Measurements from ENCODE around the gene GSS. TPM values are rescaled to one million over a fixed set of nuclear protein-coding genes. Genes with fewer than 3 reads are reported as not detected.

The GSS gene
- polyA plus RNA-seq (2012; ENCODE audit: insufficient read depth, insufficient read length): 76.0 TPM

DNA sequence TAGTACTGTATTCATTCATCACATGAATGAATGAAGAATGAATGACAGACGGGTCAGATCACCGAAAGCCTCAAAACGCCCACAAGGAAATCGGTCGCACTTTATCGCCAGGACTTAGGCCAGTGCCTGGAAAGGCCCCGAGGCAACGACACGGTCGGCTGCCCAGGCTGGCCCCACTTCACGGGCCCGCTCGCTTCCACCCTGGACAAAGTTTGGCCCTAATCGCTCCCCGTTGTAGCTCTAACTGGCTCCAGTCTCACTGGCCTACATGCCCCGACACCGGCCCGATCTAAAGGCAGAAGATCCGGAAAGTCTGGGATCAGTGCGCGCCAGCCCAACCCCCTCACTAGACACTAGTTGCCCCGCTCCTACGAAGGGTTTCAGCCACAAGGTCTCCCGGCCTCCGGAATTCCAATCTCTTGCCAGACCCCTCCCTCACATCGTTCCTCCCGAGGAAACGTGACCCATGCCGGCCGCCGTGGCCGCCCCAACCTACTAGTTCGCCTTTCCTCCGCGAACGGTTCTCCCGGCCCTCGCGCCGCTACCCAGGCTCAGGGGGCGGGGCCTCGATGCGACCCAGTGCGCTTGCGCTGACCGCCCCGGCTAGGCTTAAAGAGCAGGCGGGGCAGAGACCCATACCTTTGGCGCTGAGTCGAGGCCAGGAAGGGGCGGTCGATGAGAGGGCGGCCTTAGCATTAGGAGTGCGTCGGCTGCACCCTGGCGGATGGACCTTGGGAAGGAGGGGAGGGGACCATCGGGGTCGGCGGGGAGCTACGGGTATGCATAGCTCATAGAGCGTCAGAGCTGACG, at the start of gene GSS, which contains the start of gene MYH7B:
GSS (minus strand) TSS at position 576 of the 810 bp plus-strand sequence. CDS start 3,954 bp downstream, outside the sequence.
MYH7B (plus strand) TSS at position 638 of the 810 bp plus-strand sequence. CDS start 22,138 bp downstream, outside the sequence.
- H3K4me3 ChIP-seq (ENCODE audit: low read length): peak within 1 kb of the TSS; percentile 86
- DNase-seq (ENCODE audit: low read depth, low spot score): peak; percentile 90

DNA sequence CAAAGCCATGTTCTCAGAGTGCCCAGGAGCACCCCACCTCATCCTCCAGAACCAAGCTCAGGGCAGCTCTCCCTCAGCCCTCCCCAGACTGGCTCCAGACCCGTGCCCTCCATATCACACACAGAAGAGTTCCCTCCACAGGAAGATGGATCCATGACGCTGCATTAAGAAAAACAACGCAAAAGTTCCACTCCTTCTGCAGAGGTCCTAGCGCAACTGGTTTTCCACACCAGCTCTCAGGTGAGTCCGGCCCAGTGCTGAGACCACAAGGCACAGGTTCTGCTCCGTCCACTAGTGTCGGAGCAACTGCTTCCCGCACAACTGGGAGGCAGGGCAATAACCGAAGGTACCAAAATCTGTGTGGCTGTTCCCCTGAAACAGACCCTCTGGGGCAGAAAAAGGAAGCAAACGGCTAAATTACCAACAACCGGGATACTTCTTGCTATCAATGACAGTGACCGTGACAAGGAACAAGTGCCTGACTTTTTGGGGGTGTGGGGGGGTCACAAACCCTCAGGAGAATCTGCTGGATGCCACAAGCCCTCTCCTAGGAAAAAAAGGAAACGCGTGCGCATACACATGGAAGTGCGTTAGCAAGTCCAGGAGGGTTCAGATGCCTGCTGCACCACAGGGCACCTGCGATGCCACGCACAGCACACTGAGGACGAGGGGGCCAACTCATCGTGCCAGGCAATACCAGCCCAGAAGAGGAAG, 49.3 kb upstream of the GSS start:
- DNase-seq (ENCODE audit: low read depth, low spot score): no peak
- no peak overlapping the region for H3K4me3 ChIP-seq (ENCODE audit: low read length)

DNA sequence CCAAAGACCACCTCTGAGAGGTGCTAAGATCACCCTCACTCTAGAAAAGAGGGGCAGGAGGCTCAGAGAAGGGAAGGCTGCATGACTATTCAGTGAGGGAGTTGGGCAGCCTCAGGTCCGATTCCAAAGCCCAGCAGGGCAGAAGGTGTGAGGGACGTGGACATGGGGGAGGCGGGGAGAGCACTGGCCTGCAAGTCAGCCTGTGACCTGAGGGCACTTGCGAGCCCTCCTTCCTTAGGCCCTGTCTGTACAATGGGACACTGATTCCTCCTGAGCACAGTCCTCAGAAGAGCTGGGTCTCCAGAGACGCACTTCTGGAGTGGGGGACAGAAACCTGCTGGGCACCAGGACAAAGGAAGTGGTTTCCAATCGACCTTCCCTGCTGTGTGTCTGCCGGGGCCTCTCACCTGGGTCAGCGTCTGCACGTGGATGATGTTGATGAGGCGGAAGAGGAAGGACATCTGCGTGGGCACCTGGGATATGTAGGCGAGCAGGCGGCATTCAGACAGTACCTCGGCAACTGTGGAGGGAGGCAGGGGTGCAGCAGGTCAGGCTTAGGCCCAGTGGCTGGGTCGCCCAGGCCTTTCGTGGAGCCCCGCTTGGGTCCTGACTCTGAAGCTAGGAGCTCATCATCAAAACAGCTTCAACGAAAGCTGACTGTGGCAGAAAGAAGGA, 48.6 kb upstream of the GSS start:
- H3K4me3 ChIP-seq (ENCODE audit: low read length): no peak overlapping the region
- DNase-seq (ENCODE audit: low read depth, low spot score): no peak

DNA sequence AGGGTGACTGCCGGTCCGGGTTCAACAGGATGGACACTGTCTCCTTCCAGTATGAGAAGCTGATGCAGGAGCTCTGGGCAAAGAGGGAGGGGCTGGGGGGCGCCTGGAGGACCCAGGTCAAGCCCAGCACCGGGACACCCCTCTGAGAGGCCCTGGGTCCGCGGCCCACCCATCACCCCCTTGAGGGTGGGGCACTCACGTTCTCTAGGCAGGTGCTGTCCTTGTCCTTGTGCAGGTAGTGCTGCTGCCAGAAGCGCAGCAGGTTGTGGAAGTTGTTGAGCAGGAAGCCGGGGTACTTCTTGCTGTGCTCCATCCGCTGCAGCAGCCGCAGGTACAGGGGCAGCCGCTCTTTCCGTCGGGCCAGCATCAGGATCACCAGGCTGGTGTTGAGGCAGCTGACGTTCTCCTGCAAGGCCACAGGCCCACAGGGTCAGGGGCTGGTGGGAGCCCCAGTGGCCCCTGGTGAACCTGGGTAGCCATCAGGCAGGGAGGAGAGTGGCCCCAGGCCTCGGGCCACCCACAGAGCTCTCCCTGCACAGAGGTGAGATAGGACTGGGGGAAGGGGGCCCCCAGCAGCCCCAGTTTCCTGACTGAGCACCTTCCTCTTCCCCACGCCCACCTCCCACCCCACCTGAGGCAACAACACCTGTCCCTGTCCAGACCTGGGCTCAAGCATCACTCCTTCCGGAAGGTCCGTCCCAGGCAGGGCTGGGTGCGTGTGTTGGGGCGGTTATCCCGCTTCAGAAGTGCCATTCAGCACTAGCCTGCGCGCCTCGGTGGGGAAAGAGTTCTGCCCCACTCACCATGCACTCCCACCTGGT, 47.8 kb upstream of the GSS start:
- H3K4me3 ChIP-seq (ENCODE audit: low read length): no peak overlapping the region

DNA sequence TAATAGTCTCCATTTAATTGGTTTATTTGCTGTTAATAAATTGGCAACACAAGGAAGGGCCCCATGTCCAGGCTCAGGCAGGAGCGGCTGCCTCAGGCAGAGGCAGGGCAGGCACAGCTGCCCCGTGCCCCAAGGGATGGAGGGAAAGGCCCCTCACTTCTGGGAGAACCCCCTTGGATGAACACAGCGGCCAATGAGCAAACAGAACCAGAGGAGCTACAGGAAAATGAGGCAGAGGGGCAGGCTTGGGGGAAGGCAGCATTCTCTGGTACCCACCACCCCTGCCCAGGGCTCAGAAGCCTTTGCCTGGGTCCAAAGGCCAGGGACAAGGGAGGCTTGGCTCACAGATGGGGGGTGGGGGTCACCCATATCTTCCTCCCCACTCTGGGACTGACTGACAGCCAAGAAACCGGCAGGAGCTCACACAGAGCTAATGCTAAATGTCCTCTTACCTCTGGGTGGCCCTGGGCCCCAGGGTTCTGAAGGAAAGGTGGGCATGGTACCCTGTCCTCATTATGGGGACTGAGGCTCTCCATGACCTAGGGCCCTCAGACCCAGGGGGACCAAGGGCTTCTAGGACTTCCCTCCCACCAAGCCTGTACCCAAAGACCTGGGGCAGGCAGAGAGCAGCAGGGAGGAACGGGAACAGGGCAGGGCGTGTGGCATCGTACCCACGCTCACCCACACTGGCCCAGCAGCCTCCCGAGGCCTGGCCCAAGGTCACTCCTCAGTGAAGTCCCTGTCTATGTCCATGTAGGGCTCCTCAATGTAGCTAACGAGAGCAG, 47.0 kb upstream of the GSS start:
- DNase-seq (ENCODE audit: low read depth, low spot score): no peak
- H3K4me3 ChIP-seq (ENCODE audit: low read length): no peak overlapping the region

More for the DNA sequence above, 47.8 kb upstream of the GSS start:
- no peak for DNase-seq (ENCODE audit: low read depth, low spot score)

DNA sequence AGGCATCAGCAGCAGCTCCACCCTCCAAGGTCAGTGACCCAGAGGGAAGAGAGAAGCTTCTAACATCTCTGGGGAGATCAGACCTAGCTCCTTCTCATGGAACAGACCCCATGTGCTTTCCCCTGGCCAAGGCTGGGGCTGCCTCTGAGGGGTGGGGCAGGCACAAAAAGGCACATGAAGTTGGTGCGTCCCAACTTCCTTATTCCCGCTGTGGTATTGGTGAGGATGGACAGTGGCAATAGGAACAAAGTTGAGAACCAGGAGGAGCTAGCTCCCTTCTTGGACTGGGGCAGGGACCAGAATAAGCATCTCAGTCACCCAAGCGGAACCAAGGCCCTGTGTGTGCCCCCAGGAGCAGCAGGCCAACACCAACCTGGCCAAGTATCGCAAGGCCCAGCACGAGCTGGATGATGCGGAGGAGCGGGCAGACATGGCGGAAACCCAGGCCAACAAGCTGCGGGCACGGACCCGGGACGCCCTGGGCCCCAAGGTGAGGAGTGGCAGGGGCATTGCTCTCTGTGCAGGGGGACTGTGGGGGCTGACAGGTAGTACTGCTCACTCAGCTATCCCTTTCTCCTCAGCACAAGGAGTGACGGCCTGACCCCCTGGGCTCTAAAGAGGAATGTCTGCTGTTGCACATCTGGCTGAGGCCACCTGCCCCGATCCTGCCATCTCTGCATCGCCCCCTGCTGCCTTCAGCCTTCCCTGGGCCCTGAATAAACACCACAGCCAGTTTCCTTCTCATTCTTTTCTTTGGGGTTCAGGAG, 46.2 kb upstream of the GSS start:
- DNase-seq (ENCODE audit: low read depth, low spot score): no peak

DNA sequence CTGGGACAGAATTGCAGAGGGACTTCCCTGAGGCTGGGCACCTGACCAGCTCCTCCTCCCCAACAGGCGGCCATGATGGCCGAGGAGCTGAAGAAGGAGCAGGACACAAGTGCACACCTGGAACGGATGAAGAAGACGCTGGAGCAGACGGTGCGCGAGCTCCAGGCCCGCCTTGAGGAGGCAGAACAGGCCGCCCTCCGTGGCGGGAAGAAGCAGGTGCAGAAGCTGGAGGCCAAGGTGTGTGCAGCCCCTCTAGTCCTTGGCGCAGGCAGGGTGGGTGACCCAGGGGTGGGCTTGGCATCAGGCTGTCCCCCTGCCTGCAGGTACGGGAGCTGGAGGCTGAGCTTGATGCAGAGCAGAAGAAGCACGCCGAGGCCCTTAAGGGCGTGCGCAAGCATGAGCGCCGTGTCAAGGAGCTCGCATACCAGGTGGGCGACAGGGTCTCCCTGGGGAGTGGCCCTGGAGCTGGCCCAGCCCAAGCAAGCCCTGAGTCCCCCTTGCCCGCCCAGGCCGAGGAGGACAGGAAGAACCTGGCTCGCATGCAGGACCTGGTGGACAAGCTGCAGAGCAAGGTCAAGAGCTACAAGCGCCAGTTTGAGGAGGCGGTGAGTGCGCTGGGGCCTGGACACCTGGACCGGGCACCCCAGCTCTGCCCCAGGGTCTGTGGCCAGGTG, 45.5 kb upstream of the GSS start:
- DNase-seq (ENCODE audit: low read depth, low spot score): no peak

More for the DNA sequence above, 46.2 kb upstream of the GSS start:
- no peak overlapping the region for H3K4me3 ChIP-seq (ENCODE audit: low read length)

DNA sequence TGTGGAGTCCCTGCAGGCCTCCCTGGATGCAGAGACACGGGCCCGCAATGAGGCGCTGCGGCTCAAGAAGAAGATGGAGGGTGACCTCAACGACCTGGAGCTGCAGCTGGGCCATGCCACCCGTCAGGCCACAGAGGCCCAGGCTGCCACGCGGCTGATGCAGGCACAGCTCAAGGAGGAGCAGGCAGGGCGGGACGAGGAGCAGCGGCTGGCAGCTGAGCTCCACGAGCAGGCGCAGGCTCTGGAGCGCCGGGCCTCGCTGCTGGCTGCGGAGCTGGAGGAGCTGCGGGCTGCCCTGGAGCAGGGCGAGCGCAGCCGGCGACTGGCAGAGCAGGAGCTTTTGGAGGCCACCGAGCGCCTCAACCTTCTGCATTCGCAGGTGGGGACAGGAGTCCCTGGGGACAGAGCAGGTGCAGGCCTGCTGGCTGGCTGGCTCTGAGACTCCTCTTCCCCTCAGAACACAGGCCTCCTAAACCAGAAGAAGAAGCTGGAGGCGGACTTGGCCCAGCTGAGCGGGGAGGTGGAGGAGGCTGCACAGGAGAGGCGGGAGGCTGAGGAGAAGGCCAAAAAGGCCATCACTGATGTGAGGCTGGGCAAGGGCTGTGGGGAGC, 44.8 kb upstream of the GSS start:
- H3K4me3 ChIP-seq (ENCODE audit: low read length): no peak overlapping the region
- DNase-seq (ENCODE audit: low read depth, low spot score): no peak

More for the DNA sequence above, 45.5 kb upstream of the GSS start:
- no peak overlapping the region for H3K4me3 ChIP-seq (ENCODE audit: low read length)

DNA sequence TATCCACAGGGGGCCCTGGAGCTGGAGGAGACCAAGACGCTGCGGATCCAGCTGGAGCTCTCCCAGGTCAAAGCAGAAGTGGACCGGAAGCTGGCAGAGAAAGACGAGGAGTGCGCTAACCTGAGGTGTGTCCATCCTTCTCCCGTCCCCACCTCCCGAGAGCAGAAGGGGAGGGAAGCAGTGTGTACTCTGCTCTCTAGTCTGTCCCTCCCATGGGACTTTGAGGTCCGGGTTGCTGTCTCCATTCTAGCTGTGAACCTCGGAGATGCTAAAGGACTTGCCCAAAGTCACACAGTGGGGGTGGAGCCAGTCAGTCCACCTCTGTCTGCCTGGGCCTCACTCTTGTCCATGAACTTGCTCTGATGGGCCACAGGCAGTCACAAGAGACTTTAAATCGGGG, 44.2 kb upstream of the GSS start:
- no peak overlapping the region for H3K4me3 ChIP-seq (ENCODE audit: low read length)
- no peak for DNase-seq (ENCODE audit: low read depth, low spot score)

DNA sequence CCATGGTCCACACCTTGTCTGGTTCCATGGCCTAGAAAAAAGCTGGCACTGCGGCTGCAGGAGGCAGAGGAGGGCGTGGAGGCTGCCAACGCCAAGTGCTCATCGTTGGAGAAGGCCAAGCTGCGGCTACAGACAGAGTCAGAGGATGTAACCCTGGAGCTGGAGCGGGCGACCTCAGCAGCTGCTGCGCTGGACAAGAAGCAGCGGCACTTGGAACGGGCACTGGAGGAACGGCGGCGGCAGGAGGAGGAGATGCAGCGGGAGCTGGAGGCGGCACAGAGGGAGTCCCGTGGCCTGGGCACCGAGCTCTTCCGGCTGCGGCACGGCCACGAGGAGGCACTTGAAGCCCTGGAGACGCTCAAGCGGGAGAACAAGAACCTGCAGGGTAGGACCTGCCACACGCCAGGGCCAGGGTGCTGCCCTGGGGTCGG, 43.4 kb upstream of the GSS start:
- no peak overlapping the region for H3K4me3 ChIP-seq (ENCODE audit: low read length)
- DNase-seq (ENCODE audit: low read depth, low spot score): no peak

DNA sequence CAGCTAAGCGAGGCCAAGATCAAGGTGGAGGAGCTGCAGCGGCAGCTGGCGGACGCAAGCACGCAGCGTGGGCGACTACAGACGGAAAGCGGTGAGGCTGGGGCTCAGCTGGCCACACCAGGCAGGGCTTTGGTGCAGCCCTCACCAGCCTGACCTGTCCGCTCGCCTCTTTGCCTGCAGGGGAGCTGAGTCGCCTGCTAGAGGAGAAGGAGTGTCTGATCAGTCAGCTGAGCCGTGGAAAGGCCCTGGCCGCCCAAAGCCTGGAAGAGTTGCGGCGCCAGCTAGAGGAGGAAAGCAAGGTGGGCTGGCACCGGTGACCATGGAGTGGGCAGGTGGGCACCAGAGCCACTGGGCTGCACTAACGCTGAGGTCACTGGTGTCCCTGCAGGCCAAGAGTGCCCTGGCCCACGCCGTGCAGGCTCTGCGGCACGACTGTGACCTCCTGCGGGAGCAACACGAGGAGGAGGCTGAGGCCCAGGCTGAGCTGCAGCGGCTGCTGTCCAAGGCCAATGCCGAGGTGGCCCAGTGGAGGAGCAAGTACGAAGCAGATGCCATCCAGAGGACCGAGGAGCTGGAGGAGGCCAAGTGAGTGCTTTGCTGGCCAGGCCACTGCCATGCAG, 42.8 kb upstream of the GSS start:
- no peak overlapping the region for H3K4me3 ChIP-seq (ENCODE audit: low read length)

DNA sequence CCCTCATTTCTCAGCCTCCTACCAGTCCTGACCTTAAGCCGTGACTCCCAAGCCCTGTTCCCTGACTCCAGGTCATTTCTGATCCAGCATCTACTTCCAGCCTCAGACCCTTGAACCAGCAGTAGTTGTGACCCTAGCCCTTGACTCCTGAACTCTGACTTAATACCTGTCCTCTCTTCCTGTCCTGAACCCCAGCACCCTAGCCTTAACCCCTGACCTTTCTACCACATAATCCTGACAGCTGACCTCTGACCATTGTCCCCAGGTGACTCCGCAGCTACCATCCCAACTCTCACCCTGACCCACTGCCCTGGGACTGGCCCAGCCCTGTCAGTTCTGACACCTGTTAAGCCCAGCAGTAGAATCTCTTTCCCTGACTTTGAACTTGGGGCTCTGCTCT, 42.2 kb upstream of the GSS start:
- no peak for DNase-seq (ENCODE audit: low read depth, low spot score)

More for the DNA sequence above, 42.8 kb upstream of the GSS start:
- DNase-seq (ENCODE audit: low read depth, low spot score): no peak

DNA sequence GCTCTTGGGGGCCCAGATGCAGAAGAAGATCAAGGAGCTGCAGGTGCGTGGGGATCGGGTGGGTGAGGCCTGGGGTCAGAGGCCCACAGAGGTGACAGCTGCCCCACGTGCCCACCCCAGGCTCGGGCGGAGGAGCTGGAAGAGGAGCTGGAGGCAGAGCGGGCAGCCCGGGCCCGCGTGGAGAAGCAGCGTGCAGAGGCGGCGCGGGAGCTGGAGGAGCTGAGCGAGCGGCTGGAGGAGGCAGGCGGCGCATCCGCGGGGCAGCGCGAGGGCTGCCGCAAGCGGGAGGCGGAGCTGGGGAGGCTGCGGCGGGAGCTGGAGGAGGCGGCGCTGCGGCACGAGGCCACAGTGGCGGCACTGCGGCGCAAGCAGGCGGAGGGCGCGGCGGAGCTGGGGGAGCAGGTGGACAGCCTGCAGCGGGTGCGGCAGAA, 41.5 kb upstream of the GSS start:
- no peak for DNase-seq (ENCODE audit: low read depth, low spot score)
- no peak overlapping the region for H3K4me3 ChIP-seq (ENCODE audit: low read length)

More for the DNA sequence above, 42.2 kb upstream of the GSS start:
- H3K4me3 ChIP-seq (ENCODE audit: low read length): no peak overlapping the region

DNA sequence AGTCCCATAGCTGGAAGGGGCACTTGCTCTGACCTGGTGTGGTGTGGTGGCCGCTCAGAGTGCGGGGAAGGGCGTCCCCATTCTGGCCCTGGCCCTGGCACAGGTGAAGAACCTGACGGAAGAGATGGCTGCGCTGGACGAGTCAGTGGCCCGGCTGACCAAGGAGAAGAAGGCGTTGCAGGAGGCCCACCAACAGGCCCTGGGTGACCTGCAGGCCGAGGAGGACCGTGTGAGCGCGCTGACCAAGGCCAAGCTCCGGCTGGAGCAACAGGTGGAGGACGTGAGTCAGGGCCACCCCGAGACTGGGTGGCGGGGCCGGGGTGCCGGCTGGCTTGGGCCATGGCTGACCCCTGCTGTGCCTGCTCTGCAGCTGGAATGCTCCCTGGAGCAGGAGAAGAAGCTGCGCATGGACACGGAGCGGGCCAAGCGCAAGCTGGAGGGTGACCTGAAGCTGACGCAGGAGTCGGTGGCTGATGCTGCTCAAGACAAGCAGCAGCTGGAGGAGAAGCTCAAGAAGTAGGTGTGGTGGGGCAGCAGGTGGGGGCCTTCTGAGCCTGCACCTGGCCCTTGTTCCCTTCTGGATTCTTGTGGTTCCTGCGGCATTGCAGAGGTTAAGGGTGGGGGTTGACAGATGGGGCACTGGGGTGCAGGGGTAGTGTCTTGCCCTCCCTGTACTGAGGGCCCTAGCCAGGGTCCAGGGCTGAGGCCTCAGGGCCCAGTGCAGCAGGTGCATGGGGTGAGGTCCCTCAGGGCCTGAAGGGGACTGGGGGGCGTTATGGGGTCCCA, 40.8 kb upstream of the GSS start:
- no peak overlapping the region for H3K4me3 ChIP-seq (ENCODE audit: low read length)
- peak; percentile 46 for DNase-seq (ENCODE audit: low read depth, low spot score)

DNA sequence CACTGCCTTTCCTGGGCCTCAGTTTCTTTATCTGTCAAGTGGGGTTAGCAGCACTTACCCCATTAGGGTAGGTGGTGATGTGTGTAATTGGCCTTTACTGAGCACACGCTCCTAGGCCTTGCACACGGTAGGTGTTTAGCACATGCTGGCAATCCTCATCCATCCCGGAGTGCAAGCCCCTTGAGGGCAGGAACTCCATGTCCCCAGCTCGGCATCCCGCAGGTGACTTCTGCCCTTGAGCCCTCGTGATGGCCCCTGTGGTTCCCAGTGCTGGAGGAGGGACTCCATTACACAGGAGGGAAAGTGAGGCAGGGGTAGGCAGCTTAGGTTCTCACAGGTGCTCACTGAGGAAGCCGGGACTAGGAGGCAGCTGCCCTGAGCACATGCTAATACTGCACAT, 40.1 kb upstream of the GSS start:
- no peak overlapping the region for H3K4me3 ChIP-seq (ENCODE audit: low read length)
- no peak for DNase-seq (ENCODE audit: low read depth, low spot score)

Data from Jurkat, Clone E6-1 (cell line).